ENCODE measurements around the gene PGAM1.

DNA sequence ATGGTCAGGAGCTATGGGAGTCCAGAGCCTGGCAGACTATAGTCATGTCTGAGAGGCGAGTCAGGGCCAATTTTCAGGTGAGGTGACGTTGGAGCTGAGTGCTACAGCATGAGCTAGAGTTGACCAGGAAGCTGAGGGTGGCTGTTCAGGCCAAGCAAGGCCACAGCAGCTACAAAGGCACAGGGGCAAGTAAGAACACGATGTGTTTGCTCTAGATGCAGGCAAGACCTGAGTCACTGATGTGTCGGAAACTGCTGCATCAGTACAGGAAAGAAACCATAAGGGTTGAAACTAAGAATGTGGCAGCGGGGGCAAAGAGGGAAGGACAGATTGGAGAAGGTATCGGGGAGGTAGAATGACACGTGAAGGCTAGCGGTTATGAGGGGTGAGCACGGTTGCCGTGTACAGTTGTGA is 13.1 kb upstream of the PGAM1 start:
- TF ChIP-seq, protein P1, sequence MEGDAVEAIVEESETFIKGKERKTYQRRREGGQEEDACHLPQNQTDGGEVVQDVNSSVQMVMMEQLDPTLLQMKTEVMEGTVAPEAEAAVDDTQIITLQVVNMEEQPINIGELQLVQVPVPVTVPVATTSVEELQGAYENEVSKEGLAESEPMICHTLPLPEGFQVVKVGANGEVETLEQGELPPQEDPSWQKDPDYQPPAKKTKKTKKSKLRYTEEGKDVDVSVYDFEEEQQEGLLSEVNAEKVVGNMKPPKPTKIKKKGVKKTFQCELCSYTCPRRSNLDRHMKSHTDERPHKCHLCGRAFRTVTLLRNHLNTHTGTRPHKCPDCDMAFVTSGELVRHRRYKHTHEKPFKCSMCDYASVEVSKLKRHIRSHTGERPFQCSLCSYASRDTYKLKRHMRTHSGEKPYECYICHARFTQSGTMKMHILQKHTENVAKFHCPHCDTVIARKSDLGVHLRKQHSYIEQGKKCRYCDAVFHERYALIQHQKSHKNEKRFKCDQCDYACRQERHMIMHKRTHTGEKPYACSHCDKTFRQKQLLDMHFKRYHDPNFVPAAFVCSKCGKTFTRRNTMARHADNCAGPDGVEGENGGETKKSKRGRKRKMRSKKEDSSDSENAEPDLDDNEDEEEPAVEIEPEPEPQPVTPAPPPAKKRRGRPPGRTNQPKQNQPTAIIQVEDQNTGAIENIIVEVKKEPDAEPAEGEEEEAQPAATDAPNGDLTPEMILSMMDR (IDR thresholded peaks at IDR 0.05), result no peak
- TF ChIP-seq POLR2A (IDR thresholded peaks at IDR 0.05), result no peak
